PC-9 (cell line): ENCODE results near the gene CIP2A. TPM values are rescaled to one million over a fixed set of nuclear protein-coding genes. Genes with fewer than 3 reads are reported as not detected.
A peak's percentile ranks its signal among the peaks of the same experiment; 100 is the strongest.

Experiments
- BruUV-seq: library from RNA; stranded (reverse); fragments of 400-500 nt; replicated peaks from 2 replicates; lab custom pipeline; 2021; lab: Mats Ljungman, UMichigan
- CTCF ChIA-PET: fragments of 300-600 bp; sonication (Branson Sonifier 250); formaldehyde crosslinking; loops from one replicate; lab custom pipeline; 2022; ENCODE audit warnings: antibody characterized with exemption; lab: Charles Lee
- POLR2A ChIA-PET: fragments of 300-600 bp; sonication (Branson Sonifier 250); formaldehyde crosslinking; loops from one replicate; lab custom pipeline; 2022; ENCODE audit warnings: antibody characterized with exemption; ENCODE audit not compliant: unreplicated experiment; lab: Charles Lee
- DNase-seq, 2 experiments: peaks; one replicate each; pipeline versions ENCODE4 v3.0.0 to v3.0.0-alpha.2; 2015 to 2022; ENCODE audit warnings: mixed read lengths in 1 of 2
- H2AFZ ChIP-seq: fragments of 200-600 bp; sonication (generic); 2 replicates; pipeline ENCODE4 v1.8.1; 2017; ENCODE audit warnings: antibody characterized with exemption
- H3F3A ChIP-seq: fragments of 200-600 bp; sonication (generic); 2 replicates; pipeline ENCODE4 v1.8.1; 2017; ENCODE audit warnings: antibody characterized with exemption, mild to moderate bottlenecking, low read depth; ENCODE audit not compliant: insufficient read depth
- H3K27ac ChIP-seq: fragments of 200-600 bp; sonication (generic); 2 replicates; pipeline ENCODE4 v1.6.1; 2016; ENCODE audit warnings: mixed run types
- H3K27me3 ChIP-seq: fragments of 200-600 bp; sonication (generic); 2 replicates; pipeline ENCODE4 v1.6.1; 2016; ENCODE audit warnings: low read depth, mixed run types; ENCODE audit not compliant: insufficient read depth
- H3K36me3 ChIP-seq: fragments of 200-600 bp; sonication (generic); 2 replicates; pipeline ENCODE4 v1.6.1; 2016; ENCODE audit warnings: low read depth, mixed run types
- H3K4me1 ChIP-seq: fragments of 200-600 bp; sonication (generic); replicated peaks from 2 replicates; pipeline ENCODE4 v1.6.1; 2016; ENCODE audit warnings: mixed run types; ENCODE audit not compliant: insufficient read depth
- H3K4me2 ChIP-seq: fragments of 200-600 bp; sonication (generic); 2 replicates; pipeline ENCODE4 v1.6.1; 2017; ENCODE audit warnings: mixed run types
- H3K4me3 ChIP-seq: fragments of 200-600 bp; sonication (generic); 2 replicates; pipeline ENCODE4 v1.6.1; 2016; ENCODE audit warnings: mixed run types
- H3K79me2 ChIP-seq: fragments of 200-600 bp; sonication (generic); 2 replicates; pipeline ENCODE4 v1.6.1; 2017; ENCODE audit warnings: low read depth, mixed run types
- H3K9me2 ChIP-seq: fragments of 200-600 bp; sonication (generic); 2 replicates; pipeline ENCODE4 v1.8.1; 2017; ENCODE audit warnings: mild to moderate bottlenecking; ENCODE audit not compliant: insufficient read depth
- H3K9me3 ChIP-seq: fragments of 200-600 bp; sonication (generic); 2 replicates; pipeline ENCODE4 v1.8.1; 2016; ENCODE audit warnings: low read depth; ENCODE audit not compliant: insufficient read depth
- H4K20me1 ChIP-seq: fragments of 200-600 bp; sonication (generic); 2 replicates; pipeline ENCODE4 v1.8.1; 2017; ENCODE audit not compliant: insufficient read depth
- EZH2 ChIP-seq: fragments of 200-600 bp; sonication (generic); IDR thresholded peaks from 2 replicates; pipeline ENCODE4 v1.8.0; 2017; ENCODE audit warnings: antibody characterized with exemption, low read depth
- intact Hi-C: fragments of 100-400 bp; cut with micrococcal nuclease; formaldehyde crosslinking; loops from one replicate; pipeline ENCODE4 v1.10.0; 2022; ENCODE audit not compliant: unreplicated experiment
- total RNA-seq: library from RNA; stranded (reverse); gene quantifications from 2 replicates; pipeline ENCODE4 v1.2.3, GENCODE V29; 2021
- TF ChIP-seq, protein P1 (sequence below): fragments of 200-600 bp; sonication (generic); conservative IDR thresholded peaks from 2 replicates; pipeline ENCODE4 v1.6.1; 2017; ENCODE audit warnings: mixed run types, antibody characterized with exemption, mild to moderate bottlenecking, moderate library complexity

CIP2A gene
- total RNA-seq, 1 experiment from 2014 or later = 41.1 TPM

DNA sequence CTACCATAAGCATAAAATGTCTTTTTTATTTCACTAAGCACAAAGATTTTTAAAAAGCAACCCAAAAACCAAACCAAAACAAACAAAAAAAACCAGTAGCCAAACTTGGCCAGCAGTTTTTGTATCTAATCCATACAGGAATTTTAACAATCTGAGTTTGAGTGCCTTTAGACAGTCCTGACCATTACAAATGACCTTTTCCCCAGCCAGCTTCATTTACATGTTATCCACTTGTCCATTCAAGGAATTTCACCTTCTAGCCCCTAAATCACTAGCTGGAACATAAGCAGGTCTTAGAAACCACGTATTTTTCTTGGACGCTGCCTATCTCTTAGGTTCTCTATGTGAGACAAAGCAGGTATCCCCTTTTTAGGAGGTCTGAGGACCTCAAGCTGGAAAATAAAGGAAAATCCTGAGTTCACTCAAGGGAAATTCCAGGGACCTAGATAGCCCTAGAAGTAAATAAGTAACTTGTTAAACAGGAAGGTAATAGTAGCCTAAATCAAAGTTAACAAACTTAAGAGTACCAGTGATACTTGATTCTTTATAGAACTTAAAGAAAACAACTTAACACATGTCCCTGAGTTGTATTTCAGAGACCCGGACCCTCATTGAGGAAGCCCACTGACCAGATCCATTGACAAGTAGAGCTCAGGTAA, 34.2 kb downstream of the CIP2A start:
- intact Hi-C loops = no loop called here
- Histone ChIP-seq H3K79me2 (no peaks in the 10 kb centered on the region), H3K36me3 (peaks cover 31% of the 10 kb centered on the region), H3K4me1 (no peaks in the 10 kb centered on the region), H3F3A (no peaks in the 10 kb centered on the region), H3K27me3 (no peaks in the 10 kb centered on the region), H4K20me1 (no peaks in the 10 kb centered on the region), H3K27ac (0 out of 2 replicates have a peak overlapping the region, but pooled peaks have one; percentile 0), H3K9me3 (no peaks in the 10 kb centered on the region), H3K9me2 (no peaks in the 10 kb centered on the region), H3K4me3 (no peak overlapping the region), H2AFZ (no peak overlapping the region), H3K4me2 (no peak overlapping the region)
- no TSS peak for BruUV-seq
- POLR2A ChIA-PET = no interaction called here
- TF ChIP-seq EZH2 = no peak
- TF ChIP-seq, protein P1, sequence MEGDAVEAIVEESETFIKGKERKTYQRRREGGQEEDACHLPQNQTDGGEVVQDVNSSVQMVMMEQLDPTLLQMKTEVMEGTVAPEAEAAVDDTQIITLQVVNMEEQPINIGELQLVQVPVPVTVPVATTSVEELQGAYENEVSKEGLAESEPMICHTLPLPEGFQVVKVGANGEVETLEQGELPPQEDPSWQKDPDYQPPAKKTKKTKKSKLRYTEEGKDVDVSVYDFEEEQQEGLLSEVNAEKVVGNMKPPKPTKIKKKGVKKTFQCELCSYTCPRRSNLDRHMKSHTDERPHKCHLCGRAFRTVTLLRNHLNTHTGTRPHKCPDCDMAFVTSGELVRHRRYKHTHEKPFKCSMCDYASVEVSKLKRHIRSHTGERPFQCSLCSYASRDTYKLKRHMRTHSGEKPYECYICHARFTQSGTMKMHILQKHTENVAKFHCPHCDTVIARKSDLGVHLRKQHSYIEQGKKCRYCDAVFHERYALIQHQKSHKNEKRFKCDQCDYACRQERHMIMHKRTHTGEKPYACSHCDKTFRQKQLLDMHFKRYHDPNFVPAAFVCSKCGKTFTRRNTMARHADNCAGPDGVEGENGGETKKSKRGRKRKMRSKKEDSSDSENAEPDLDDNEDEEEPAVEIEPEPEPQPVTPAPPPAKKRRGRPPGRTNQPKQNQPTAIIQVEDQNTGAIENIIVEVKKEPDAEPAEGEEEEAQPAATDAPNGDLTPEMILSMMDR = no peak
- CTCF ChIA-PET = no interaction called here
- no peak for DNase-seq

DNA sequence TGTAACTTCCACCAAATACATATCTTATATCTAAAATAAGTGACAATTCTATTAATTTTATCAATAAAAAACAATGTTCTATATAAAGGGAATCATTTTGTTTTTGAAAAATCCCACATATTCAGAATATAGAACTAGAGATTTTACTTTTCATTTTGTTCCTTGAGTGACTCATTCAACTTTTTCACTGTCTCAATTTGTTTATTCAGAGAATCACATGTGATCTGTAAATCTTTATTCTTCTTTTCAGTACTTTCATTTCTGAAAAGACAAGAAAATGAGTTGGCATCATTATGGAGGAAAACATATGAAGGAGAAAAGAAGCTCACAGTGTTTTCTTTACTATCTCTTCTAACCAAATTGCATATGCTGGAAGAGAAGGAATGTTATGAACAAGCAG, 35.0 kb downstream of the CIP2A start:
- no peak for DNase-seq
- no peaks in the 10 kb centered on the region for H3K79me2 ChIP-seq
- no peaks in the 10 kb centered on the region for H3K4me1 ChIP-seq
- no TSS peak for BruUV-seq
- no peak overlapping the region for H2AFZ ChIP-seq
- intact Hi-C loops = no loop called here
- H3F3A ChIP-seq = no peaks in the 10 kb centered on the region
- no peaks in the 10 kb centered on the region for H3K9me2 ChIP-seq
- CTCF ChIA-PET = no interaction called here
- H4K20me1 ChIP-seq = no peaks in the 10 kb centered on the region
- H3K27me3 ChIP-seq = no peaks in the 10 kb centered on the region
- H3K36me3 ChIP-seq = peaks cover 35% of the 10 kb centered on the region
- H3K27ac ChIP-seq = 0 out of 2 replicates have a peak overlapping the region, but pooled peaks have one; percentile 0
- no peak overlapping the region for H3K4me3 ChIP-seq
- H3K4me2 ChIP-seq = no peak overlapping the region
- no peak for TF ChIP-seq EZH2
- TF ChIP-seq, protein P1 = no peak
- POLR2A ChIA-PET = no interaction called here
- H3K9me3 ChIP-seq = no peaks in the 10 kb centered on the region

- no peaks in the 10 kb centered on the region for H3F3A ChIP-seq
- H3K27me3 ChIP-seq = no peaks in the 10 kb centered on the region
- ChIA-PET CTCF (interaction anchor here (0.6 to 1.0 kb wide), 7 partner anchors 416 to 1386 kb away, joined by 3 to 13 read pairs (median 6); no protein-coding TSS in a partner anchor), POLR2A (interaction anchor here (0.7 kb wide), 1 partner anchor 1316 kb away, joined by 4 read pairs; no protein-coding TSS in a partner anchor)
- no peak overlapping the region for H3K4me2 ChIP-seq
- H3K36me3 ChIP-seq = peaks cover 30% of the 10 kb centered on the region
- no peaks in the 10 kb centered on the region for H3K9me3 ChIP-seq
- H3K9me2 ChIP-seq = no peaks in the 10 kb centered on the region
- no peaks in the 10 kb centered on the region for H3K4me1 ChIP-seq
- no peak overlapping the region for H3K27ac ChIP-seq
- H3K4me3 ChIP-seq = no peak overlapping the region
- no peaks in the 10 kb centered on the region for H3K79me2 ChIP-seq
- peak in 1 of 2 experiments; percentile 63 for DNase-seq
- intact Hi-C loops = loop anchor here (1.0 kb wide), 2 partner anchors 63 to 1316 kb away; no protein-coding TSS in a partner anchor
- BruUV-seq = no TSS peak
- TF ChIP-seq EZH2 = no peak
- TF ChIP-seq, protein P1 = peak; percentile 90
- no peaks in the 10 kb centered on the region for H4K20me1 ChIP-seq
- no peak overlapping the region for H2AFZ ChIP-seq
Measured at GRCh38 chr3:108552267-108553159, 36.7 kb downstream of the CIP2A start.
